HG03575 (cell line): ENCODE measurements around the gene PPFIA2.

Source experiments
- ATAC-seq: cut with Tn5 transposase; IDR thresholded peaks from one replicate; pipeline ENCODE4 v1.9.1; 2021; ENCODE audit not compliant: unreplicated experiment, insufficient number of reproducible peaks, low FRiP score; ENCODE audit errors: extremely low read depth

The PPFIA2 gene

DNA sequence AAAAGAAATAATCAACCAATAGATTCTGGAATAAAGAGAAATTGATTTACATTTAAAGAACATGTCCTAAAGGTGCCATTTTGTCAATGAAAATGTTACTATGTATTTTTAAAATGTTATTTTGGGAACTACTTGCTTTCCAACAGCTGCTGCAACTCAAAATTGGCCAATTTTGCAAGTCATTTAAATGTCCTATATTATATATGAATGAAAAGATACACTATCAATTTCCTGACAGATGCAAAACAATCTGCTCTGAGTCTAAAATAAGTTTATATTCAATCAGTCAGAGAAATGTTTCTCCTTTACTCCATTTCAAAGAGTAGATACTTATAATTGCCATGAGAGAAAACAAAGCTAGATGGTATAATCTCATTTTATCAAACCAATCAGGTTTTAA, 434.1 kb downstream of the PPFIA2 start:
- ATAC-seq: no peak

DNA sequence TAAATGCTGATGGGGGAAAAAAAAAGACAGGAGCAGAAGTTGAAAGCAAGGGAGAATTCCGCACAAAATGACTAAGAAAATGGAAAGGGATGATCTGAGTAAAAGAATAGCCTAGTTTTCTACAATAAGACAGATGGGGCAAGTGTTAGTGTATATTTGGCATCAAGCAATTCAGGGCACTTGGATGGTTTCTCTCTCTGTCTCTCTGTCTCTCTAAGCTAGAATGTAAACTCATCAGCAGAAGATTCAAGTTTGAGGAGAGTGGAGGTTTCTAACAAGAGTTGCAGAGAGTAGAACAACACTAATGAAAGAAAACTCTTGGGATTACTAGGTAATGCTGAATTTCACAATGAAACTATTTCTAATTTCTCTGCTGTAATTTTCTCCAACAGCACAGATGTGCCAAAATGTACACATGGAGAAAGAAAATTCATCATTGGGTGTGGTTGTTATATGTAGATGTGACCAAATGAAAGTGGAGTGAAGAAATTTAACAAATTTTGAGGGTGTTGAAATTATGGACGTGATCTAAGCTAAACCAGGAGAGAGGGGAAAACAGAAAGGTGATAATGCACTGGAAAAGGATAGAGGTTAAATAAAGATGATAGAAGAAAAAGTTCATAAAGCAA, 444.1 kb downstream of the PPFIA2 start:
- no peak for ATAC-seq

DNA sequence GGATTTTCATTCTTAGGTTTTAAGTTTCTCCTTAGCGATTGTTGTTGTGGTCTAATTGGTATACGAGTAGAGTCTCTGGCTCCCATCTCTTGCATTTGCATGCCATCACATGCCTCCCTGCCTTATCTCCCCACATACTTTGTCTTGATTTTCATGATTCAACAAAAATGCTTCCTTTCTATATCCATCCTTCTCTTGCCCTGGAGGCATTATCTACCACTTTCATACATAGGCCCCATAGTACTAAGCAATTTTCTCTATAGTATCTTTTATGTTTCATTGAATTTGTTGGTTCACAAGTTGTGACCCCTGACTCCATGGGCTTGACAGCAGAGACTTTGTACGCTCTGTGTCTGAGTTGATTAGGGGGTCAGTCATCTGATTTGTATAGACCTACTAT, 455.2 kb downstream of the PPFIA2 start:
- no peak for ATAC-seq

DNA sequence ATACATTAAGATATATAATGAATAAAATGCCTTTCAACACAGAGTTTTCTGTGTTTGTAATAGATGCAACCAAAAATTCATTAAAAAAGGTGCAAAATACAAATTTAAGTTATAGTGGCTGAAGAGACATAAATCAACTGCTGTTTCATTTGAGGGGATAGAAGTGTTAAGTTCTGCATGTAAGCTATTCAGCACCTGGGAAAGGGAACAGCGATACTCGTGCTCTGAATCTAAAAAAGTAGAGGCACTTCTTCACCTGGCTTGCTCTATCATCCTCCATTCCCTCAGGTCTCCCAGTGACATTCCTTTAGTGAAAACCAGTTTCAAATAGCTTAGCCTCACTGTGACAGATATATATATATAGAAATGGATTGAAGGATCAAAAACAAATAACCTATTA, 458.7 kb downstream of the PPFIA2 start:
- no peak for ATAC-seq

DNA sequence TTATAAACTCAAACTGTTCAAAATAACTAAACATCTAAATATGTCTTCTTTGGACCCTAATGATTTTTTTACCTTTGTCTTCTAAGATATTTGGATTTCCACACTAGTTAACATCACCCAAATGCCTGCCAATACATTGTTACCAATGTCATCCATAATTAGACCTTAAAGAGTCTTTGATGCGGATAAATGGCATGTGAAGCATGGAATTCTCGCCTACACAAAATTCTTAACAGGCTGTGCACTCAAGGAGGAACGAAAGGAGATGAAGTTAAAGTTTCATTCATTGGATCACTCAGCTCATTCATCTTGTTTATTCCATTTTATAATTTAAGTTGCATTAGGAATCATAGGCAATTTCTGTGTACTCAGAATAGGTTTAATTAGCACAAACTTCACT, 461.5 kb downstream of the PPFIA2 start:
- ATAC-seq: no peak

DNA sequence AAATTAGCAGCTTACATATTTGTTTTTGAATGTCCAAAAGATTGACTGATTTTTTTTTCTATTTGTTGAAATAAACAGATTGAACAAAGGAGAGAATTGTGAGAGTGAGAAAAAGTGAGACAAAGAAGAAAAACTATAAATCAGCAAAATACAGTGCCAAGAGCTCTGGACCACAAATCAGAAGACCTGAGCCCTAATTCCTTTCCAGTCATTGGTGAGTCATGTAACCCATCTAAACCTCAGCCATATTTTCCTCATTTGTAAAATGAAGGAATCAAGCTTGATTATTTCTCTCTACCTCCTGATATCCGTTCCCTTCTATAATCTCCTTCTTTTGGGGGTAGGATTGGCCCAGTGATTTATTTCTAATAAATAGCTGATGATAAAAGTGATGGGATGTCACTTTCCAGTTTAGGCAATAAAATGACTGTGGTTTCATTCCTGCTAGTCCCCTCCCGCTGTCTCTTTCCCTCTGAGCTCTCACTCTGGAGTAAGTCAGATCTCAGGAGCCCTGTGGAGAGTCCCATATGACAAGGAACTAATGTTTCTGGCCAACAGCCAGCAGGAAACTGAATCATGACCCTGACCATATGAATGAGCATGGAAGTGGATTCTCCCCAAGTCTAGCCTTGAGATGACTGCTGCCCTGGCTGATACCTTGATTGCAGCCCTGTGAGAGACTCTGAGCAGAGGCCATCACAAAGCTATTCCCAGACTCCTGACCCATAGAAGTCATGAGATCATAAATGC, 462.4 kb downstream of the PPFIA2 start:
- no peak for ATAC-seq

DNA sequence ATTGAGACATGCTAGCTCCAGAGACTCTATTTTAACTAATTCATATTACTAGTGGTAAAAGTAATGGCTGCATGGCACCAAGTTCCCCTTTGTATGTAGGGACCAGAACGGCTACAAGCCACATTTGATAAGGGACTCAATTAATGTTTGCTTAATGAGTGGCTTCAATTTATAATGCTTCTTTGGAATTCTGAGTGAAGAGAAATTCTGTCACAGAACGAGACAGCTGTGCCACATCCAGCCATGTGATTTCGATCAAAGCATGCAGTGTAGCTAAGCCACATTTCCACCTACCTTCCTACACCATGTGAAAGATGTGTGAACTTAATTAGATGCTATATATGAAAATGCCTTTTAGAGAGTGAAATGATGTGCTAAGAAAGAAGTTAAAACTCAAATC, 463.9 kb downstream of the PPFIA2 start:
- no peak for ATAC-seq

DNA sequence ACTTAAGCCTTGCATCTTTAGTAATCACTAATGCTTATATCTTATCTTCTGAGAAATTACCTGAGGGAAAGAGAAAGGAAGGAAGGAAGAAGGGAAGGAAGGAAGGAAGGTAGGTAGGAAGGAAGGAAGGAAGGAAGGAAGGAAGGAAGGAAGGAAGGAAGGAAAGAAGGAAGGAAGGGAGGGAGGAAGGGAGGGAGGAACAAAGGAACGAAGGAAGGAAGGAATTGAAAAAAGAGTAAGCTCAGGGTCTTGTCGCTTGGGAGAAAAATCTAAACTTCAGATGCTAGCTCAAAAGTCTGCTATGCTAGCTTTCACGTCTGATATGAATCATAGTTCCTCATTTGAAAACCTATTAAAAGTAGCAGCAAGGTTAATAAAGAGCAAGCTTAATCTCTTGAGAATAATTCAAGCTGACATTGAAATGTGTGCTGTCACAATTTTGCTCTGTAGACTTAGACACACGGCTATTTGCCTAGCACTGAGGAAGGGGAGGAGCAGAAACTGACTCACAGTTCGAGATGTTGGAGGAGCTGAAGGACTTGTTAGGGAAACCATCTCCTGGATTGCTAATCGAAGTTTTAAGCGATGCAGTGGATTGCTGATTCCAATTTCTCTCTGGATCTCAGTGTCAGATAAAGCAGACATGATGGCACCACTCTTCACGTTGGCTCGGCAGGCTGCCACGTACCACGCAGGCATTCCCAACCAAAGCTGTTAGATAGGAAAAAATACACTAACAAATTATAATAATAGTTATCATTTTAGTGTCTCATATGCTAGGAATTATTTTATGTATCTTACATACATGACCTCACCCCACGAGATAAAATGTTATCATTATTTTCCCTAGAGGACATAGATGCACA, 464.6 kb downstream of the PPFIA2 start:
- no peak for ATAC-seq

DNA sequence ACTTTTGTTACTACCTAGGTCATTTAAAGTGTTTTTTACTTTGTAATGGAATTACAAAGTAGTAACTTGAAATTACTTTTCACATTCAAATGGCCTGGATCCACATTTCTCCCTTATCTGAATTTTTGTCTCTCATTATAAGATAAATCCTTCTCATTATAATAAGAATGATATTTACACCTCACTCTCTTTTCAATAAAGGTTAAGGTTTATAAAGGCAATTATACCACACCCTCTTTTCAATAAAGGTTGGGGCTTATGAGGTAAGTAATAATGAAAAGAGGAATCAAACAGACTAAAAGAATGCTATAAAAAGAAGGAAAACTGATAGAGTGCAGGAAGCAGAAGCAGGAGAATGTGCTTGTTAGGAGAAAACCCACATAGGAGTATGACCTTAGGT, 470.5 kb downstream of the PPFIA2 start:
- no peak for ATAC-seq

DNA sequence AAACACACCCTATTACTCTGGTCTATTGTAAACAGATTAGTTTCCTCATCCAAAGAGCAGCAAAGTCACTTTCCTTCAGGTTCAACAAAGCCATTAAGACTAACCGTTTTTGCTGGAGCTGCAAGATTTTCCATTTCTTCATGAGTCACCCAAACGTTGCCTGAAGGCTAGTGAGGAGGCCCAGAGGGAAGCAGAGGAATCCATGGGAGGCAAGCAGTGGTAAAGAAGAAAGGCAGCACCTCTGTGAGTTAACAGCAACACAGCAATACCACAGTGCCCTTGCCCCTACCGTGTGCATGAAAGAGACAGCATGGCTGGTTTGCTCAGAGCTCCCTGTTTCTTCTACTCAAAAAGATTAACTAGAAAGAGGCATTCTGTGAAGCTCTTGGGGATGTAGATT, 475.0 kb downstream of the PPFIA2 start:
- ATAC-seq: no peak

DNA sequence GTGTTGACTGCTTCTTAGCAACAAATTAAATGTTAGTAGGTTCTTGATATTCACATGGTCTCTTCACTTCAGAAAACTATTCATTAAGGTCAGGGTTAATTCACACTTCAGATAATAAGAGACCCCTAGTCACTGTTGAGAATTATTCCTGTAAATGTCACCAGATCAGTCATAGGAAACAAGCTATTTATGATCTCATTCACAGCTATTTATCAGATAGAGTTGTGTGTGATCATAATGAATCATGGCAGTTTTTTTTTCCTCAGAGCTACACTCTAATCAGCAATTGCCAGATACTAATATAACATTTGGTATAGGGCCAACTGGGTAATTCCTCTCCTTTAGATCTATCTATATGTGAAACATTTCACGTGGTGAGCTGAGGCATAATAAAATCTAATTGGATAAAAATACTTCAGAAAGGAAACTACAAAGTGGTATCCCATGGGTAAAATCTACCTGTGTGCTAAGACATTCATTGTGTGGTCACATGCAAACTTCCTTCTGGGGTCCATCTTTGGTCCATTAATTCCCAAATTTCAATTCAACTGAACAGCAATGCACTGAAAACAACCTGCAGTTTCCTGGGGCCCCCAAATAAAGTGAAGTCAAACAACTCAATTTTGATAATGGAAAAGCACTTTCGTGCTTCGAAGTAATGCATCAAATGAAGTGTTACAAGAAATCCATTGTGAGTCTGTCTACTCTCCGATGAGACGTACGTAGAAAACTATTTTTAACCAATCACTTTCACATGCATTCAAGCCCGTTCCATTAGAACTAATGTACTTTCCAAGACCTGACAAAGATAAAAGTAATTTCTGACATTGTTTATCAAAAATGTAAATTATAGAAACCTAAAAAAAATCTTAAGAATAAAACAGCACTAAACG, 484.3 kb downstream of the PPFIA2 start:
- no peak for ATAC-seq

DNA sequence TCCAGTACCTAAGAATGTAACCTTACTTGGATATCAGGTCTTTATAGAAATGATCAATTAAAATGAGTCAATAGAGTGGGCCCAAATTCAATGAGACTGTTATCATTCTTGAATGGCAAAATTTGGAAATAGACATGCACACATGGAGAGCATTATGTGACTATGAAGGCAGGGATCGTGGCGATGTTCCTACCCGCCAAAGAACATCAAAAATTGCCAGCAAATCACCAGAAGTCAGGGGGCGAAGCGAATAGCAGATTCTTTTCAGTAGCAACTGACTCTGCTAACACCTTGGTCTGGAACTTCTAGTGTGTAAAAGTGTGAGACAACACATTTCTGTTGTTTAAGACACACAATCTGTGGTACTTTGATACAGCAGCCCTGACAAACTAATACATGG, 488.8 kb downstream of the PPFIA2 start:
- no peak for ATAC-seq

DNA sequence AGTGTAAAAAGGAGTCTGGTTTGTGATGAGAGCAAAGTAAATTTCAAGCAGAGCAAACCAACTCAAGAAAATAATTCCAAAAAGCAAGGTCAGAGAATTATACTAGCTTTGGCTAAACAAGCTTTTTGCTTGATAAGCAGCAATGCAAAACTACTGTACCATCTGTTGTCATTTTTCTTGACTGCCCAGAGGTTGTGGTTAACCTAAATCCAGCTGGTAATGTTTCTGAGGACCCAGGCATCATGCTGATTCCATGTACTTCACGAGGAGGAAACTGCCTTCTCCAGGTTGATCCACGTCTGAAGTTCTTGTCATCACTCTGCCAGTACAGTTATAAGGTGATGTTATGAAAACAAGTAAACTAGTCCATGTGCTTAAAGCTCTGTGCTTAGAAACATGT, 496.1 kb downstream of the PPFIA2 start:
- no peak for ATAC-seq

DNA sequence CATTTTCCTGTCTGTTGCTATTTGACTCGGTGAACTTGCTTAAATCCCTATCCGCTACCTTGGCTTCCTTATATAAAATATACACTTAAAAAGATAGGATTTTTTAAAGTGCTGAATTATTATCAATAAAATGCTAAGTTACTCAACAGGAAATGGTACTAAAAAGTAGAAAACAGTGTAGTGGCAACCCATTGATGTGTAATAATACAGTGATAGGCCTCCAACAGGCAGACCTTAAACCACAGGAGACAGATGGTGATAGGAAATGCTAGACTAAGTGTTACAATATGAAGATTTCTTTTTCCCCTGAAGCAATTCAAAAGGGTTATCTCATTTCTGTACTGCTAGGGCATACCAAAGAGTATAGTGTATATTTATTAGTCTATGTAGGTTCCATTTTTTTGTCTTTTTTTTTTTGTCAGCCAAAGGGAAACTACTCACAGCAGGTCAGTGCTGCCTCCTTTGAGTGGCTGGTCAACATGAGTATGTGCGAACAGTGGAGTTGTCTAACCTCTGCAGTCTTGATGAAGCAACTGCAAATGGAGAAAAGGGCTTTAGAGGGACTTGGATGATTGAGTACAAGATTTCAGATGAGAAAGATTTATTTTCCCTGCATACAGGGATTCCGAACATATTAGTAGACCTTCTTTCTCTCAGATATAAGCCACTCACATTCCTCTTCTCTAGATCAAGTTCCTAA, 497.5 kb downstream of the PPFIA2 start:
- ATAC-seq: no peak

DNA sequence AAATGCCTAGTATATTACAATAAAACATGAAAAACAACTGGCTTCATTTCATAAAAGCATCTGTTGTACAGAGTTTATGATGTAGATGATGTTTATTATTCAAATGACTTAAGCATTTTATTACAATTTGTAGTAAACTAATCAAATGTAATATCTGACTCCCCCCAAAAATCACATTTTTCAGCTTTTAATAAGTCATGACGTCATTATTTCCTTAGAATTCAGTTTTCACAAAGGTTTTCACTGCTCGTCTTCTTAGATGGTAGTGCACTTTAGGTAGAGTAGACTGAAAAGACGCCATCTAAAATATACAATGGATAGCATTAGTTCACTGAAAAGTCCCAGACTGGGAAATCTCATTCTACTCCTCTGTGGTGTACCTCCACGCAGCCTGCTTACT, 499.8 kb downstream of the PPFIA2 start:
- ATAC-seq: no peak

DNA sequence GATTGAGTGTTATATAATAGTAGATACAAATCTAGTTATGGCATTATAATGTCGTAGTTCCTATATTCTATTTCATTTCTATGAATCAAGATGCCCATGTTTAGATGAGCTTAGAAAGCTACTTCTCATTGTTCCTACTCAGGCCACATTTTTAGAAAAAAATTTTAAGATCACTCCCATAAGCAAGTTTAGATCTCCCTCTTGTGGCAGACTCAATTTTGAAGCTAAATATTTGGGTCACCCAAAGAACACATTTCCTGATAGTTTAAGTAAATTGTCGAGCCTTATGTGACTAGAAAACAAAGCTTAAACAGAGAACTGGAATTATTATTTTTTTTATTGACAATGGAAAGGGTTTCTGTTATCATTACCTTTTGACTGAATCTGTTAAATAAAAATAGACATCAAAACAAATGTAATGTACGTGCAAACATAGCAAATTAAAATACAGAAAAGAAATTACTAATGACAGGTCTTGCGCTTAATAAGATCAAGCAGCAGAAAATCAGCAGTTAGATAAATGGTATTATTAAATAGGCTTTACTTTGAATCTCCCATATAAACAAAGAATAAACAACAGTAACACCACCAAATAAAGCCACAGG, 501.1 kb downstream of the PPFIA2 start:
- ATAC-seq: no peak

DNA sequence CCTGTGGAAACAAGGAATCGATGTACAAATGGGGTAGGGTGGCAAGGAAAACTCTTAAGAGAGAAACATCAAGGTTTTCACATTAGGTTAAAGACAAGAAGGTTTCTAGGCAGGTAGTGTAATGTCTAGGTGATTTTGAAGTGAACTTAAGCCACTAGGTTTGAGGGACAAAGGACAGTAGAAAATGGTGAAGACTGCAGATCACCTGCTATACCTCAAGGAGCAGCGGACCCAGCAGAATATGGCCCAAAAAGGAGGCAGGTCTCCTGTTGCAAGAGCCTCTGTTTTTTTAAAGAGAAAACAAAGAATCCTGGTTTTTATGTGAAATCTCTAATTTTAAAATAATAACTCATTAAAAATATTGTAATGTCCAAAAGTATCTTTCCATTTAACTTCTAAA, 503.2 kb downstream of the PPFIA2 start:
- ATAC-seq: no peak

DNA sequence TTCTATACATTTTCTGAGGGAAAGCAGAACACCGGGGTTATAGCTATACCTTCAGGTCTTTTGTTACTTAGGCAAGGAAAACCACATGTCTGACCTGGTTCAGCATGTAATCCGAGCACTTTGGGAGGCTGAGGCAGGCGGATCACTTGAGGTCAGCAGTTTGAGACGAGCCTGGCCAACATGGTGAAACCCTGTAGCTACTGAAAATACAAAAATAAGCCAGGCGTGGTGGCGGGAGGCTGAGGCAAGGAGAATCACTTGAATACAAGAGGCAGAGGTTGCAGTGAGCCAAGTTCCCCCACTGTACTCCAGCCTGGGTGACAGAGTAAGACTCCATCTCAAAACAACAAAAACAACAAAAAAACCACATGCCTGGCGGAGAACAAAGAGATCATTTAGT, 503.7 kb downstream of the PPFIA2 start:
- ATAC-seq: no peak
